Immature natural killer cell (primary cell): ENCODE measurements around the gene TYW1. TPM values are rescaled to one million over a fixed set of nuclear protein-coding genes. Genes with fewer than 3 reads are reported as not detected.
"Not testable (repeated sequence)": the region's sequence is repeated elsewhere in the genome, so short reads cannot be mapped to it uniquely, and the experiment has no call there.

ENCODE experiments used
- DNase-seq, 3 donors: peaks; one replicate each; pipeline ENCODE4 v3.0.0; 2022; ENCODE audit warnings: mixed read lengths in 1 of 3
- H3K27ac Mint-ChIP-seq, 6 donors: one replicate each; pipeline ENCODE4 v1.8.0; 2020; ENCODE audit warnings: mixed read lengths in 6 of 6, mild to moderate bottlenecking in 5 of 6, inconsistent platforms in 4 of 6, moderate library complexity in 3 of 6
- H3K27me3 Mint-ChIP-seq, 3 donors: one replicate each; pipeline ENCODE4 v1.8.0; 2020 to 2021; ENCODE audit warnings: low read depth in 3 of 3, mild to moderate bottlenecking in 3 of 3, mixed read lengths in 3 of 3, moderate library complexity in 3 of 3, inconsistent platforms in 1 of 3
- H3K36me3 Mint-ChIP-seq, 3 donors: one replicate each; pipeline ENCODE4 v1.8.0; 2020; ENCODE audit warnings: mixed read lengths in 3 of 3, inconsistent platforms in 2 of 3, mild to moderate bottlenecking in 2 of 3
- H3K4me1 Mint-ChIP-seq, 2 donors: one replicate each; pipeline ENCODE4 v1.8.0; 2020; ENCODE audit warnings: inconsistent platforms in 2 of 2, mild to moderate bottlenecking in 2 of 2, mixed read lengths in 2 of 2, moderate library complexity in 1 of 2
- H3K4me3 Mint-ChIP-seq, 5 donors: one replicate each; pipeline ENCODE4 v1.8.0; 2020; ENCODE audit warnings: mild to moderate bottlenecking in 5 of 5, mixed read lengths in 5 of 5, inconsistent platforms in 3 of 5, moderate library complexity in 3 of 5
- H3K9me3 Mint-ChIP-seq, 6 donors: one replicate each; pipeline ENCODE4 v1.8.0; 2020; ENCODE audit warnings: mild to moderate bottlenecking in 6 of 6, mixed read lengths in 6 of 6, inconsistent platforms in 4 of 6, moderate library complexity in 3 of 6
- polyA plus RNA-seq, 3 donors: library from polyadenylated mRNA; unstranded; fragments of 300-500 nt; fragmentation: Illumina TruSeq; gene quantifications; one replicate each; pipeline ENCODE4 v1.2.3, GENCODE V29; 2021

TYW1 gene
- polyA plus RNA-seq, 3 donors from 2014 or later, result 9.8 to 25.9 (median 17.6) TPM

- H3K36me3 Mint-ChIP-seq, result peaks cover 12 to 33% (median 13%) of the 10 kb centered on the region in 3 donors
- DNase-seq, H3K4me3 Mint-ChIP-seq, H3K9me3 Mint-ChIP-seq, H3K4me1 Mint-ChIP-seq, H3K27me3 Mint-ChIP-seq, H3K27ac Mint-ChIP-seq: not testable (repeated sequence)
Measured at GRCh38 chr7:67211650-67212330, 215.2 kb downstream of the TYW1 start.

- peaks cover 6 to 33% (median 6%) of the 10 kb centered on the region in 3 donors for H3K36me3 Mint-ChIP-seq
- not testable (repeated sequence) for H3K27ac Mint-ChIP-seq
Measured at GRCh38 chr7:67213038-67213437, 216.4 kb downstream of the TYW1 start.

GRCh38 chr7:67223551-67223950 is 226.9 kb downstream of the TYW1 start:
- not testable (repeated sequence) for H3K27ac Mint-ChIP-seq, H3K27me3 Mint-ChIP-seq, H3K4me3 Mint-ChIP-seq, DNase-seq
- Mint-ChIP-seq H3K36me3 (peaks cover 13 to 21% (median 17%) of the 10 kb centered on the region in 3 donors), H3K4me1 (peaks cover 14 to 25% of the 10 kb centered on the region in 2 donors), H3K9me3 (peaks cover 6 to 12% (median 7%) of the 10 kb centered on the region in 6 donors)

More at GRCh38 chr7:67213038-67213437, 216.4 kb downstream of the TYW1 start:
- not testable (repeated sequence) for H3K4me3 Mint-ChIP-seq, H3K9me3 Mint-ChIP-seq, H3K4me1 Mint-ChIP-seq, DNase-seq, H3K27me3 Mint-ChIP-seq

GRCh38 chr7:67226340-67226907 is 229.8 kb downstream of the TYW1 start:
- H3K9me3 Mint-ChIP-seq, result peaks cover 6 to 12% (median 7%) of the 10 kb centered on the region in 6 donors
- peaks cover 13 to 21% (median 14%) of the 10 kb centered on the region in 3 donors for H3K36me3 Mint-ChIP-seq
- H3K4me3 Mint-ChIP-seq, DNase-seq, H3K27me3 Mint-ChIP-seq: not testable (repeated sequence)
- peak overlapping the region in 2 of 6 donors; percentile 18 to 23 for H3K27ac Mint-ChIP-seq
- peaks cover 11 to 18% of the 10 kb centered on the region in 2 donors for H3K4me1 Mint-ChIP-seq

- H3K4me1 Mint-ChIP-seq, result peaks cover 11 to 17% of the 10 kb centered on the region in 2 donors
- not testable (repeated sequence) for DNase-seq, H3K27ac Mint-ChIP-seq, H3K4me3 Mint-ChIP-seq, H3K27me3 Mint-ChIP-seq
- peaks cover 13 to 21% (median 13%) of the 10 kb centered on the region in 3 donors for H3K36me3 Mint-ChIP-seq
- peaks cover 6 to 12% (median 7%) of the 10 kb centered on the region in 6 donors for H3K9me3 Mint-ChIP-seq
Measured at GRCh38 chr7:67226967-67227366, 230.3 kb downstream of the TYW1 start.

- H3K4me3 Mint-ChIP-seq, H3K9me3 Mint-ChIP-seq, DNase-seq, H3K36me3 Mint-ChIP-seq, H3K27ac Mint-ChIP-seq, H3K27me3 Mint-ChIP-seq: not testable (repeated sequence)
- H3K4me1 Mint-ChIP-seq, result peaks cover 11 to 17% of the 10 kb centered on the region in 2 donors
Measured at GRCh38 chr7:67229018-67229417, 232.4 kb downstream of the TYW1 start.

GRCh38 chr7:67230029-67230428 is 233.4 kb downstream of the TYW1 start:
- H3K27me3 Mint-ChIP-seq, H3K4me3 Mint-ChIP-seq, DNase-seq, H3K9me3 Mint-ChIP-seq, H3K36me3 Mint-ChIP-seq: not testable (repeated sequence)
- H3K27ac Mint-ChIP-seq, result peak overlapping the region in 1 of 6 donors; percentile 60
- peaks cover 11 to 17% of the 10 kb centered on the region in 2 donors for H3K4me1 Mint-ChIP-seq

GRCh38 chr7:67233506-67233905 is 236.9 kb downstream of the TYW1 start:
- DNase-seq, H3K27me3 Mint-ChIP-seq, H3K9me3 Mint-ChIP-seq, H3K4me1 Mint-ChIP-seq, H3K27ac Mint-ChIP-seq, H3K36me3 Mint-ChIP-seq, H3K4me3 Mint-ChIP-seq: not testable (repeated sequence)

GRCh38 chr7:67236216-67236615 is 239.6 kb downstream of the TYW1 start:
- not testable (repeated sequence) for H3K4me3 Mint-ChIP-seq

GRCh38 chr7:67242871-67243270 is 246.2 kb downstream of the TYW1 start:
- DNase-seq, H3K27me3 Mint-ChIP-seq, H3K4me1 Mint-ChIP-seq, H3K9me3 Mint-ChIP-seq, H3K4me3 Mint-ChIP-seq: not testable (repeated sequence)
- Mint-ChIP-seq H3K27ac (peak overlapping the region in 2 of 6 donors; percentile 7 to 34), H3K36me3 (peaks cover 10 to 17% (median 10%) of the 10 kb centered on the region in 3 donors)

More at GRCh38 chr7:67236216-67236615, 239.6 kb downstream of the TYW1 start:
- not testable (repeated sequence) for H3K27me3 Mint-ChIP-seq, H3K9me3 Mint-ChIP-seq, DNase-seq, H3K4me1 Mint-ChIP-seq
- peak overlapping the region in 3 of 6 donors; percentile 22 to 64 (median 63) for H3K27ac Mint-ChIP-seq
- H3K36me3 Mint-ChIP-seq, result peaks cover under 1 to 12% (median 6%) of the 10 kb centered on the region in 3 donors

- not testable (repeated sequence) for H3K4me1 Mint-ChIP-seq, H3K27ac Mint-ChIP-seq, H3K27me3 Mint-ChIP-seq, DNase-seq, H3K4me3 Mint-ChIP-seq
- peaks cover 18 to 36% (median 24%) of the 10 kb centered on the region in 3 donors for H3K36me3 Mint-ChIP-seq
- H3K9me3 Mint-ChIP-seq, result peaks cover 4 to 15% (median 6%) of the 10 kb centered on the region in 6 donors
Measured at GRCh38 chr7:67248364-67248763, 251.7 kb downstream of the TYW1 start.

GRCh38 chr7:67251986-67252558 is 255.4 kb downstream of the TYW1 start:
- no peak overlapping the region for H3K27ac Mint-ChIP-seq
- H3K9me3 Mint-ChIP-seq, result peaks cover 4 to 15% (median 6%) of the 10 kb centered on the region in 6 donors
- no peaks in the 10 kb centered on the region for H3K4me1 Mint-ChIP-seq
- H3K36me3 Mint-ChIP-seq, result peaks cover 14 to 24% (median 20%) of the 10 kb centered on the region in 3 donors
- no peak overlapping the region for H3K4me3 Mint-ChIP-seq
- no peak for DNase-seq
- peaks cover 1 to 5% (median 3%) of the 10 kb centered on the region in 3 donors for H3K27me3 Mint-ChIP-seq

GRCh38 chr7:67255076-67255475 is 258.4 kb downstream of the TYW1 start:
- H3K4me3 Mint-ChIP-seq, H3K4me1 Mint-ChIP-seq, H3K9me3 Mint-ChIP-seq, DNase-seq, H3K27me3 Mint-ChIP-seq: not testable (repeated sequence)
- Mint-ChIP-seq H3K36me3 (peaks cover 5 to 22% (median 9%) of the 10 kb centered on the region in 3 donors), H3K27ac (peak overlapping the region in 1 of 6 donors; percentile 23)

GRCh38 chr7:67257779-67258178 is 261.1 kb downstream of the TYW1 start:
- not testable (repeated sequence) for DNase-seq, H3K4me3 Mint-ChIP-seq, H3K4me1 Mint-ChIP-seq, H3K27ac Mint-ChIP-seq, H3K27me3 Mint-ChIP-seq, H3K9me3 Mint-ChIP-seq
- H3K36me3 Mint-ChIP-seq, result peaks cover 0 to 28% (median 8%) of the 10 kb centered on the region in 3 donors
